Activated CD8-positive, alpha-beta memory T cell treated with anti-CD3 and anti-CD28 coated beads, Interleukin-2, amount 10 ng/mL, durations not matched to agents 7 days and 5 days (primary cell): Measurements from ENCODE around the gene ZNF490. TPM values are rescaled to one million over a fixed set of nuclear protein-coding genes. Genes with fewer than 3 reads are reported as not detected.
"Not testable (repeated sequence)": the region's sequence is repeated elsewhere in the genome, so short reads cannot be mapped to it uniquely, and the experiment has no call there.

Experiments used
- ATAC-seq: fragments of 150-1000 bp; cut with Tn5 transposase; one replicate; pipeline ENCODE4 v1.10.0; 2021; ENCODE audit warnings: moderate library complexity
- CTCF ChIA-PET: fragments of 350-600 bp; sonication (Branson Sonifier 250); formaldehyde crosslinking; loops from one replicate; lab custom pipeline; 2021; ENCODE audit warnings: antibody characterized with exemption; lab: Charles Lee
- DNase-seq: peaks from one replicate; pipeline ENCODE4 v3.0.0-alpha.2; 2020
- H3K27ac Mint-ChIP-seq: one replicate; pipeline ENCODE4 v1.8.0; 2021; ENCODE audit warnings: mild to moderate bottlenecking, mixed read lengths
- H3K27me3 Mint-ChIP-seq: one replicate; pipeline ENCODE4 v1.8.0; 2021; ENCODE audit warnings: mixed read lengths
- H3K36me3 Mint-ChIP-seq: one replicate; pipeline ENCODE4 v1.8.0; 2021; ENCODE audit warnings: mild to moderate bottlenecking, mixed read lengths
- H3K4me1 Mint-ChIP-seq: one replicate; pipeline ENCODE4 v1.8.0; 2021; ENCODE audit warnings: mixed read lengths
- H3K4me3 Mint-ChIP-seq: one replicate; pipeline ENCODE4 v1.8.0; 2021; ENCODE audit warnings: mild to moderate bottlenecking, moderate library complexity, mixed read lengths
- H3K9me3 Mint-ChIP-seq: one replicate; pipeline ENCODE4 v1.8.0; 2022; ENCODE audit warnings: low read depth, mixed read lengths
- total RNA-seq, 2 experiments: library from RNA; stranded (reverse); gene quantifications; one replicate each; pipeline ENCODE4 v1.2.3, GENCODE V29; 2021

ZNF490 gene
- total RNA-seq, 2 experiments from 2014 or later, result 14.0 to 14.7 TPM

DNA sequence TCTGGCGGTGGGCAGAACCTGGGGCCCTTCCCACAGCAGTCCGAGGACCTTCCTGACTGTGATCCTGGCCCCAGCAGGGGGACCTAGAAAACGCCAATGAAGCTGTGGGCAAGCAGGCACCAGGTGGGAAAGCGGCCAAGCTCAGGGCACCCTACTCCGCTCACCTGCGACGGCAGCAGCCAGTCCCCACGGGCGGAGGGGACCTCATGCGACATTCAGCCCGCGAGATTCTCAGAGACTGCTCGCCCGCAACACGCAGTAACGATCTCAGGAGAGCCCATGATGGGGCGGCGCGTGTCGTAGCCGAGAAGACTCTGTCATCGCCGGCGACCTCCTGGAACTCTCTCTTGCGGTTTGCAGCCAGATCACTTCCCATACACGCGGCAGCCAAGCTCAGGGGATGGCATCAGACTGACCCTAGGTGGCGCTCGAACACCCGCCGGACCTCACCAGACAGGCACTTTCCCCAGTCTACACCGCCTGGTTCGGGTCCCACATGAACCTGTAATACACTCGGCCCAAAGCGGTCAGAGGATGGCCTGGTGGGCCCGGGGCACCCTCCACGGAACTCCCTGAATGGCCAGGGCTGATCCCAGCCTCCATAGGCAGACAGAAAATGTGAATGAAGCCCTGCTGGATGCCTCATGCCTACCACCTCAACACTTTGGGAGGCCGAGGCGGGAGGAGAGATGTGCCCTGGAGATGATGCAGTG is 29.4 kb upstream of the ZNF490 start:
- ATAC-seq (peak; percentile 96), DNase-seq (peak; percentile 93)
- Mint-ChIP-seq H3K9me3 (no peaks in the 10 kb centered on the region), H3K27me3 (no peaks in the 10 kb centered on the region), H3K36me3 (peaks cover 9% of the 10 kb centered on the region), H3K27ac (peak overlapping the region; percentile 58), H3K4me3 (peak overlapping the region; percentile 53), H3K4me1 (peaks cover 9% of the 10 kb centered on the region)
- CTCF ChIA-PET, result interaction anchor here (0.6 to 1.8 kb wide), 30 partner anchors 9 to 221 kb away, joined by 3 to 15 read pairs (median 5); partner anchors contain the start of genes MAN2B1, TRIR, WDR83 and ZNF490

- H3K4me3 Mint-ChIP-seq, result no peak overlapping the region
Observed at GRCh38 chr19:12638611-12639182, 28.1 kb upstream of the ZNF490 start.

GRCh38 chr19:12636631-12637030 is 26.0 kb upstream of the ZNF490 start:
- Mint-ChIP-seq H3K4me3 (no peak overlapping the region), H3K4me1 (peaks cover 9% of the 10 kb centered on the region), H3K27me3 (no peaks in the 10 kb centered on the region), H3K27ac (no peak overlapping the region), H3K36me3 (peaks cover 20% of the 10 kb centered on the region), H3K9me3 (peaks cover 2% of the 10 kb centered on the region)
- ATAC-seq (no peak), DNase-seq (no peak)
- CTCF ChIA-PET, result no interaction called here

More at GRCh38 chr19:12638611-12639182, 28.1 kb upstream of the ZNF490 start:
- CTCF ChIA-PET, result interaction anchor here (0.7 to 1.7 kb wide), 4 partner anchors 15 to 38 kb away, joined by 3 to 15 read pairs (median 4); no protein-coding TSS in a partner anchor
- H3K4me1 Mint-ChIP-seq, result peaks cover 9% of the 10 kb centered on the region
- H3K36me3 Mint-ChIP-seq, result peaks cover 10% of the 10 kb centered on the region
- DNase-seq (no peak), ATAC-seq (no peak)
- H3K9me3 Mint-ChIP-seq, result peaks cover 2% of the 10 kb centered on the region
- no peak overlapping the region for H3K27ac Mint-ChIP-seq
- no peaks in the 10 kb centered on the region for H3K27me3 Mint-ChIP-seq

DNA sequence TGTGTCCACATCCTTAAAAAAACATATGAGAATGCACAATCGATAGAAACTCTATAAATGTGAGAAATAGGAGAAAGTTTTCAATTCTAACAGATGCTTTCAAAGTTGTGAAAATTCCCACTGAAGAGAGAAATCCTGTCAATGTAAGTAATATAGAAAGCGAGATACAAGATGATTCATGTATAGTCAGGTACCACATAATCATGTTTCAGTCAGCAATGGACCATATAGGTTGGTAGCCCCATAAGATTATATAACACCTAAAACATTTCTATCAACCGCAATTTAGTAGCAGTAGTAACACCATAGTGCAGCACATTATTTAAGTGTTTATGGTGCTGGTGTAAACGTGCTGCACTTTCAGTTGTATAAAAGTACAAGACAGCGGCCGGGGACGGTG is 18.6 kb upstream of the ZNF490 start:
- no peaks in the 10 kb centered on the region for H3K4me1 Mint-ChIP-seq
- no peak for ATAC-seq
- no peak overlapping the region for H3K27ac Mint-ChIP-seq
- CTCF ChIA-PET, result no interaction called here
- DNase-seq, result no peak
- H3K9me3 Mint-ChIP-seq, result peaks cover 22% of the 10 kb centered on the region
- no peaks in the 10 kb centered on the region for H3K27me3 Mint-ChIP-seq
- no peak overlapping the region for H3K4me3 Mint-ChIP-seq
- peaks cover 82% of the 10 kb centered on the region for H3K36me3 Mint-ChIP-seq

GRCh38 chr19:12628040-12629022 is 17.7 kb upstream of the ZNF490 start:
- H3K36me3 Mint-ChIP-seq, result peaks cover 84% of the 10 kb centered on the region
- no peak overlapping the region for H3K27ac Mint-ChIP-seq
- no peaks in the 10 kb centered on the region for H3K27me3 Mint-ChIP-seq
- DNase-seq (no peak), ATAC-seq (no peak)
- H3K4me1 Mint-ChIP-seq, result no peaks in the 10 kb centered on the region
- CTCF ChIA-PET, result interaction anchor here (1.5 kb wide), 1 partner anchor 14 kb away, joined by 4 read pairs; no protein-coding TSS in a partner anchor
- H3K4me3 Mint-ChIP-seq, result no peak overlapping the region
- peaks cover 20% of the 10 kb centered on the region for H3K9me3 Mint-ChIP-seq

DNA sequence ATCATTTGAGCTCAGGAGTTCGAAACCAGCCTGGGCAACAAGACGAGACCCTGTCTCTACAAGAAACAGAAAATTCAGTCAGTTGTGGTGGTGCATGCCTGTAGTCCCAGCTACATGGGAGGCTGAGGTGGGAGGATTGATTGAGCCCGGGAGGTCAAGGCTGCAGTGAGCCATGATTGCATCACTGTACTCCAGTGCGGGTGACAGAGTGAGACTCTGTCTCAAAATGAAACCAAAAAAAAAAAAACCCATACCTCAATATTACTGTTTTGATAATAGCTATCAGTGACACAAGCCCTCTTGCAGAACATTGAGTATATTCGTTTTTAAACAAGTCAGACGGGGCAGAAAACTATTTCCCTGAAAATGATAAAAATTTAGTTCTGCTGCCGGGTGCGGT is 16.3 kb upstream of the ZNF490 start:
- Mint-ChIP-seq H3K4me3 (no peak overlapping the region), H3K4me1 (no peaks in the 10 kb centered on the region), H3K9me3 (peaks cover 20% of the 10 kb centered on the region), H3K36me3 (peaks cover 84% of the 10 kb centered on the region), H3K27me3 (no peaks in the 10 kb centered on the region), H3K27ac (no peak overlapping the region)
- no peak for ATAC-seq
- no peak for DNase-seq
- CTCF ChIA-PET, result interaction anchor here (1.5 kb wide), 1 partner anchor 13 kb away, joined by 4 read pairs; no protein-coding TSS in a partner anchor

GRCh38 chr19:12623361-12624031 is 12.9 kb upstream of the ZNF490 start:
- H3K36me3 Mint-ChIP-seq, result peaks cover 75% of the 10 kb centered on the region
- H3K9me3 Mint-ChIP-seq, result peaks cover 16% of the 10 kb centered on the region
- no peaks in the 10 kb centered on the region for H3K4me1 Mint-ChIP-seq
- no peak overlapping the region for H3K4me3 Mint-ChIP-seq
- H3K27me3 Mint-ChIP-seq, result no peaks in the 10 kb centered on the region
- ATAC-seq, result no peak
- CTCF ChIA-PET, result interaction anchor here (0.6 to 2.4 kb wide), 5 partner anchors 10 to 17 kb away, joined by 3 to 9 read pairs (median 3); partner anchors contain the start of genes ZNF490 and ZNF791
- no peak for DNase-seq
- no peak overlapping the region for H3K27ac Mint-ChIP-seq

GRCh38 chr19:12621253-12622024 is 10.8 kb upstream of the ZNF490 start:
- Mint-ChIP-seq H3K9me3 (peaks cover 11% of the 10 kb centered on the region), H3K36me3 (peaks cover 69% of the 10 kb centered on the region)
- CTCF ChIA-PET, H3K27ac Mint-ChIP-seq, H3K4me1 Mint-ChIP-seq, H3K4me3 Mint-ChIP-seq, DNase-seq, ATAC-seq, H3K27me3 Mint-ChIP-seq: not testable (repeated sequence)

DNA sequence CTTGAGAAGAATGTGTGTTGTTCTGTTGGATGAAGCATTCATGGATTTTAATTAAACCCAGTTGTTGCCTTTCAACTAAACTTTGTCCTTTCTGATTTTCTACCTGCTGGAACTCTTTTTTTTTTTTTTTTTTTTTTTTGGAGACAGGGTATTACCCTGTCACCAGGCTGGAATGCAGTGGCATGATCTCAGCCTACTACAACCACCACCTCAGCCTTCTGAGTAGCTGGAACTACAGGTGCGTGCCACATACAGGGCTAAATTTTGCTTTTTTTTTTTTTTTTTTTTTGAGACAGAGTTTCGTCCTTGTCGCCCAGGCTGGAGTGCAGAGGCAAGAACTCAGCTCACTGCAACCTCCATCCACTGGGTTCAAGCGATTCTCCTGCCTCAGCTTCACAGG is 7.0 kb upstream of the ZNF490 start:
- CTCF ChIA-PET, result interaction anchor here (0.9 to 1.7 kb wide), 3 partner anchors 23 to 58 kb away, joined by 3 to 5 read pairs (median 3); no protein-coding TSS in a partner anchor
- no peak for DNase-seq
- peaks cover 11% of the 10 kb centered on the region for H3K9me3 Mint-ChIP-seq
- ATAC-seq, result no peak
- H3K4me3 Mint-ChIP-seq, result no peak overlapping the region
- peaks cover 62% of the 10 kb centered on the region for H3K36me3 Mint-ChIP-seq
- H3K4me1 Mint-ChIP-seq, result peaks cover 29% of the 10 kb centered on the region
- no peak overlapping the region for H3K27ac Mint-ChIP-seq
- no peaks in the 10 kb centered on the region for H3K27me3 Mint-ChIP-seq

GRCh38 chr19:12611361-12611699 is 717 bp upstream of the ZNF490 start:
- peak overlapping the region; percentile 100 for H3K27ac Mint-ChIP-seq
- H3K4me1 Mint-ChIP-seq, result peaks cover 47% of the 10 kb centered on the region
- DNase-seq, result no peak

GRCh38 chr19:12607631-12608030 is 3.0 kb downstream of the ZNF490 start:
- Mint-ChIP-seq H3K27me3 (no peaks in the 10 kb centered on the region), H3K4me3 (no peak overlapping the region), H3K9me3 (no peaks in the 10 kb centered on the region), H3K36me3 (peaks cover 31% of the 10 kb centered on the region), H3K4me1 (peaks cover 31% of the 10 kb centered on the region), H3K27ac (no peak overlapping the region)
- ATAC-seq (no peak), DNase-seq (no peak)
- CTCF ChIA-PET, result interaction anchor here (1.6 kb wide), 1 partner anchor 44 kb away, joined by 4 read pairs; no protein-coding TSS in a partner anchor

More at GRCh38 chr19:12611361-12611699, 717 bp upstream of the ZNF490 start:
- no peak for ATAC-seq
- Mint-ChIP-seq H3K9me3 (no peaks in the 10 kb centered on the region), H3K27me3 (no peaks in the 10 kb centered on the region), H3K36me3 (peaks cover 43% of the 10 kb centered on the region), H3K4me3 (peak overlapping the region; percentile 94)
- CTCF ChIA-PET, result interaction anchor here (0.7 to 1.6 kb wide), 7 partner anchors 12 to 192 kb away, joined by 3 to 10 read pairs (median 3); a partner anchor contains a TSS

- no peaks in the 10 kb centered on the region for H3K9me3 Mint-ChIP-seq
- CTCF ChIA-PET, result no interaction called here
- H3K36me3 Mint-ChIP-seq, result peaks cover 37% of the 10 kb centered on the region
- H3K27ac Mint-ChIP-seq, result no peak overlapping the region
- no peak for DNase-seq
- no peaks in the 10 kb centered on the region for H3K27me3 Mint-ChIP-seq
- no peak overlapping the region for H3K4me3 Mint-ChIP-seq
- ATAC-seq, result no peak
- H3K4me1 Mint-ChIP-seq, result peaks cover 28% of the 10 kb centered on the region
Observed at GRCh38 chr19:12606796-12607195, 3.8 kb downstream of the ZNF490 start.
